Measurements from ENCODE around the gene ATG5. TPM values are rescaled to one million over a fixed set of nuclear protein-coding genes. Genes with fewer than 3 reads are reported as not detected.
A peak's percentile ranks its signal among the peaks of the same experiment; 100 is the strongest.

The ATG5 gene
- total and polyA plus RNA-seq, 2 donors (not counting 1 experiment from before 2014, with no cell fraction given) = 13.6 to 26.3 TPM

DNA sequence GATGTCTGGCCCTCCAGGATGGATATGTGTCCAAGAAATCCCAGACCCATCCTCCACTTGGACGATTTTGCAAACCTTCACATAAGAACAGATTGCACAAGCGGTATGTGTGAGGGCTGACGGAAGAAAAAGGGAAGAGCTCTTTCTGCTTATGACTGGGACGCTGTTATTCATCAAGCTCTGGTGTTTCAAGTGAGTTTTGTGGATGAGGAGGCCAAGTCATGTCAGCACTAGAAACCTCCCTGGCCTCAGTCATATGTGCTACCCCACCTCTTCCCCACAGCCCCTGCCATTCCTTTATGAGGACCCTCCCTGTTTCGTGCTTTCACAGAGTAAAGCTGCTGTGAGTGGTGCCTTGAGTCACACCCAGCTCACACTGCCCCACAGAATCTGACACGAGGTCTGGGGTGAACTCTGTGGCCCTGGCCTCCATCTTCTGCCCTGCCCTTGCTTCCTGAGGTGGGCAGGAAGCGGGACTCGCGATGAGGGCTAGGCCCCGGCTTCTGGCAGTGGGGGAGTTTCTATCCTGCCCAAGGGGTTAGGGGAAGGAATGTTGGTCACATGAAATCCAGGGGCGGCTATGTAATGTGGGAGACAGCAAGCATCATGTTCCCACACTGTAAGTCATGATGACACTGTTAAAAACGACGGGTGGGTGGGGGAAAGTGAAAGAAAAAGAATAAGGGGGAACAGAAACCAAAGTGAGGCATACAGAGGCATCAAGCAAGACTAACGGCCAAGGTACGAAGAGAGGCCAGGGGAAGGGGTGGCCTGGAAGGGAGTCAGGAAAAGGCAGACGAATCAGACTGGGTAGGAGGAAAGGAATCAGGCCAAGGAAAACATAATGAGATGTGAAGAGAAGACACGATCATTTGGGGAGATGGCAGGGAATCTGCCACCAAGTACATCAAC is 161.3 kb downstream of the ATG5 start:
- CTCF ChIA-PET = interaction anchor here (0.6 to 2.7 kb wide), 9 partner anchors 9 to 319 kb away, joined by 3 to 12 read pairs (median 3); partner anchors contain the start of gene PRDM1
- Histone ChIP-seq H3K79me2 (ENCODE audit: control insufficient read depth, insufficient read depth, low read length) (no peaks in the 10 kb centered on the region), H3K4me2 (replicated peaks; ENCODE audit: low read depth, low read length, poor library complexity, severe bottlenecking) (peak overlapping the region; percentile 82), H3K27ac (ENCODE audit: low read length in 2 of 2) (peak overlapping the region; percentile 96 to 98), H3K27me3 (replicated peaks in 1 of 4; ENCODE audit: control extremely low read depth in 1 of 4, control insufficient read depth in 3 of 4, insufficient read depth in 4 of 4, low read length in 3 of 4) (no peaks in the 10 kb centered on the region), H3K9me3 (ENCODE audit: control extremely low read depth in 1 of 3, control insufficient read depth in 2 of 3, insufficient read depth in 1 of 3, low read length in 2 of 3) (no peaks in the 10 kb centered on the region), H3K36me3 (replicated peaks in 1 of 2; ENCODE audit: control extremely low read depth in 1 of 2, control insufficient read depth in 1 of 2, extremely low read depth in 1 of 2, insufficient read depth in 2 of 2, low read length in 1 of 2) (no peaks in the 10 kb centered on the region), H2AFZ (ENCODE audit: insufficient read depth, low read depth, low read length, poor library complexity, severe bottlenecking) (peak overlapping the region; percentile 96), H3K4me3 (ENCODE audit: control extremely low read depth in 1 of 5, extremely low read depth in 1 of 5, insufficient read depth in 1 of 5, low read depth in 2 of 5, low read length in 4 of 5) (peak overlapping the region in 4 of 5 experiments; percentile 21 to 48 (median 29)), H3K4me1 (ENCODE audit: control insufficient read depth in 2 of 2, insufficient read depth in 2 of 2, low read length in 2 of 2) (peaks cover 22 to 32% of the 10 kb centered on the region in 2 donors), H4K20me1 (ENCODE audit: control insufficient read depth, insufficient read depth, low read length, poor library complexity, severe bottlenecking) (no peaks in the 10 kb centered on the region), H3K9ac (ENCODE audit: low read length) (peak overlapping the region; percentile 59)
- Mint-ChIP-seq H3K27ac (peak overlapping the region; percentile 88), H3K9me3 (ENCODE audit: insufficient read depth) (no peaks in the 10 kb centered on the region), H3K27me3 (no peaks in the 10 kb centered on the region), H3K4me3 (peak overlapping the region; percentile 70), H3K4me1 (peaks cover 31% of the 10 kb centered on the region)
- DNase-seq = peak; percentile 88
- POLR2A ChIA-PET = interaction anchor here (0.6 to 1.5 kb wide), 4 partner anchors 47 to 172 kb away, joined by 3 to 4 read pairs (median 3); no protein-coding TSS in a partner anchor
- intact Hi-C loops (cut with micrococcal nuclease) = loop anchor here (1.0 kb wide), 3 partner anchors 67 to 172 kb away; partner anchors contain the start of gene PRDM1
- ATAC-seq (ENCODE audit: low read depth) = peak; percentile 81
- no peak for TF ChIP-seq EZH2 (IDR thresholded peaks at IDR 0.05; ENCODE audit: borderline replicate concordance, insufficient read depth, low read depth, low read length, poor library complexity, severe bottlenecking)
- TF ChIP-seq, protein P1, sequence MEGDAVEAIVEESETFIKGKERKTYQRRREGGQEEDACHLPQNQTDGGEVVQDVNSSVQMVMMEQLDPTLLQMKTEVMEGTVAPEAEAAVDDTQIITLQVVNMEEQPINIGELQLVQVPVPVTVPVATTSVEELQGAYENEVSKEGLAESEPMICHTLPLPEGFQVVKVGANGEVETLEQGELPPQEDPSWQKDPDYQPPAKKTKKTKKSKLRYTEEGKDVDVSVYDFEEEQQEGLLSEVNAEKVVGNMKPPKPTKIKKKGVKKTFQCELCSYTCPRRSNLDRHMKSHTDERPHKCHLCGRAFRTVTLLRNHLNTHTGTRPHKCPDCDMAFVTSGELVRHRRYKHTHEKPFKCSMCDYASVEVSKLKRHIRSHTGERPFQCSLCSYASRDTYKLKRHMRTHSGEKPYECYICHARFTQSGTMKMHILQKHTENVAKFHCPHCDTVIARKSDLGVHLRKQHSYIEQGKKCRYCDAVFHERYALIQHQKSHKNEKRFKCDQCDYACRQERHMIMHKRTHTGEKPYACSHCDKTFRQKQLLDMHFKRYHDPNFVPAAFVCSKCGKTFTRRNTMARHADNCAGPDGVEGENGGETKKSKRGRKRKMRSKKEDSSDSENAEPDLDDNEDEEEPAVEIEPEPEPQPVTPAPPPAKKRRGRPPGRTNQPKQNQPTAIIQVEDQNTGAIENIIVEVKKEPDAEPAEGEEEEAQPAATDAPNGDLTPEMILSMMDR (IDR thresholded peaks at IDR 0.05) = peak; percentile 3
- 30% methylated on average over 14 of the region's 17 CpGs for WGBS (ENCODE audit: insufficient coverage)

Data from B cell (primary cell).